IMR-90 (cell line): ENCODE results near the gene NAV2. TPM values are rescaled to one million over a fixed set of nuclear protein-coding genes. Genes with fewer than 3 reads are reported as not detected.

Source experiments
- ATAC-seq: fragments of 200-7000 bp; cut with Tn5 transposase; 2 replicates; pipeline ENCODE4 v1.9.1; 2020; ENCODE audit warnings: low read depth, mild to moderate bottlenecking, moderate library complexity
- BruUV-seq: library from RNA; stranded (reverse); fragments of 400-500 nt; replicated peaks from 2 replicates; lab custom pipeline; 2021; lab: Mats Ljungman, UMichigan
- CTCF ChIA-PET: fragments of 300-600 bp; formaldehyde crosslinking; extraction: SDS; loops from one replicate; lab custom pipeline; 2021; ENCODE audit warnings: antibody characterized with exemption; lab: Yijun Ruan, JAX
- POLR2A ChIA-PET: fragments of 300-600 bp; sonication (Branson Sonifier 250); formaldehyde crosslinking; loops from one replicate; lab custom pipeline; 2022; ENCODE audit warnings: antibody characterized with exemption; ENCODE audit not compliant: unreplicated experiment; lab: Charles Lee
- DNase-seq: peaks from one replicate; pipeline ENCODE4 v3.0.0; 2013
- H2AFZ ChIP-seq: replicated peaks from 2 replicates; pipeline ENCODE3; 2013; ENCODE audit warnings: low read length, mild to moderate bottlenecking; ENCODE audit not compliant: poor library complexity
- H2AK5ac ChIP-seq: 2 replicates; pipeline ENCODE4 v1.6.1; 2013; ENCODE audit warnings: low read depth, low read length, inconsistent platforms
- H2AK9ac ChIP-seq: replicated peaks from 2 replicates; pipeline ENCODE3; 2013; ENCODE audit warnings: mild to moderate bottlenecking, low read depth, low read length, moderate library complexity; ENCODE audit not compliant: poor library complexity
- H2BK120ac ChIP-seq: 2 replicates; pipeline ENCODE4 v1.6.1; 2013; ENCODE audit warnings: low read depth, low read length, inconsistent platforms
- H2BK15ac ChIP-seq: 3 replicates; pipeline ENCODE4 v1.6.1; 2013; ENCODE audit warnings: low read depth, low read length, inconsistent platforms
- H2BK20ac ChIP-seq: 2 replicates; pipeline ENCODE4 v1.6.1; 2013; ENCODE audit warnings: low read depth, mild to moderate bottlenecking, inconsistent platforms, low read length, moderate library complexity
- H2BK5ac ChIP-seq: 2 replicates; pipeline ENCODE4 v1.6.1; 2013; ENCODE audit warnings: mild to moderate bottlenecking, low read depth, low read length, inconsistent platforms; ENCODE audit not compliant: poor library complexity, severe bottlenecking
- H3K14ac ChIP-seq: replicated peaks from 2 replicates; pipeline ENCODE4 v1.6.1; 2013; ENCODE audit warnings: low read depth, low read length, inconsistent platforms
- H3K18ac ChIP-seq: 2 replicates; pipeline ENCODE4 v1.6.1; 2013; ENCODE audit warnings: low read depth, low read length, control low read depth
- H3K23ac ChIP-seq: 2 replicates; pipeline ENCODE4 v1.6.1; 2013; ENCODE audit warnings: low read depth, low read length, inconsistent platforms
- H3K27ac ChIP-seq: 2 replicates; pipeline ENCODE4 v1.5.1; 2013; ENCODE audit warnings: mild to moderate bottlenecking, control low read depth, low read length; ENCODE audit not compliant: insufficient read depth
- H3K27me3 ChIP-seq: 2 replicates; pipeline ENCODE4 v1.6.1; 2013; ENCODE audit warnings: low read length; ENCODE audit not compliant: control insufficient read depth, insufficient read depth
- H3K36me3 ChIP-seq: 2 replicates; pipeline ENCODE4 v1.6.1; 2013; ENCODE audit warnings: low read length, mixed read lengths; ENCODE audit not compliant: control insufficient read depth, insufficient read depth
- H3K4ac ChIP-seq: 2 replicates; pipeline ENCODE4 v1.6.1; 2013; ENCODE audit warnings: low read depth, low read length, inconsistent platforms
- H3K4me1 ChIP-seq: 2 replicates; pipeline ENCODE4 v1.6.1; 2013; ENCODE audit warnings: low read length, mixed read lengths; ENCODE audit not compliant: control insufficient read depth, insufficient read depth
- H3K4me2 ChIP-seq: 2 replicates; pipeline ENCODE4 v1.6.1; 2013; ENCODE audit warnings: low read depth, mild to moderate bottlenecking, control low read depth, low read length, moderate library complexity
- H3K4me3 ChIP-seq: 2 replicates; pipeline ENCODE4 v1.5.1; 2013; ENCODE audit warnings: low read depth, mild to moderate bottlenecking, control low read depth, low read length, moderate library complexity; ENCODE audit not compliant: insufficient read depth
- H3K56ac ChIP-seq: 2 replicates; pipeline ENCODE4 v1.6.1; 2013; ENCODE audit warnings: low read length, inconsistent platforms; ENCODE audit not compliant: insufficient read depth; ENCODE audit errors: extremely low read depth
- H3K79me1 ChIP-seq, 2 experiments: 2 replicates each; pipeline ENCODE4 v1.6.1; 2013; ENCODE audit warnings: low read length in 2 of 2, inconsistent platforms in 1 of 2, low read depth in 1 of 2
- H3K9ac ChIP-seq: 2 replicates; pipeline ENCODE4 v1.6.1; 2013; ENCODE audit warnings: low read depth, low read length, control low read depth
- H3K9me1 ChIP-seq: 2 replicates; pipeline ENCODE4 v1.6.1; 2013; ENCODE audit warnings: low read length, inconsistent platforms; ENCODE audit not compliant: insufficient read depth
- H3K9me3 ChIP-seq: 2 replicates; pipeline ENCODE4 v1.6.1; 2013; ENCODE audit warnings: low read length; ENCODE audit not compliant: control insufficient read depth, insufficient read depth
- H4K20me1 ChIP-seq: 2 replicates; pipeline ENCODE4 v1.6.1; 2013; ENCODE audit warnings: low read length, inconsistent platforms; ENCODE audit not compliant: insufficient read depth
- H4K5ac ChIP-seq: 2 replicates; pipeline ENCODE4 v1.6.1; 2013; ENCODE audit warnings: mild to moderate bottlenecking, low read depth, low read length, control low read depth
- H4K8ac ChIP-seq, 2 experiments: 2 replicates each; pipeline ENCODE4 v1.6.1; 2013; ENCODE audit warnings: low read depth in 2 of 2, low read length in 2 of 2, control low read depth in 1 of 2, inconsistent platforms in 1 of 2
- H4K91ac ChIP-seq: 2 replicates; pipeline ENCODE4 v1.6.1; 2013; ENCODE audit warnings: low read depth, low read length, inconsistent platforms; ENCODE audit not compliant: insufficient read depth
- BHLHE40 ChIP-seq: fragments of 150-350 bp; IDR thresholded peaks from 2 replicates; pipeline ENCODE4 v1.6.1; 2016; ENCODE audit warnings: mild to moderate bottlenecking, low read depth, low read length
- CEBPB ChIP-seq: IDR thresholded peaks from 2 replicates; pipeline ENCODE4 v1.6.1; 2012; ENCODE audit warnings: low read depth, low read length, improper control_type of control experiment
- CHD1 ChIP-seq: IDR thresholded peaks from 2 replicates; pipeline ENCODE4 v1.6.1; 2012; ENCODE audit warnings: low read depth, low read length, improper control_type of control experiment
- FOS ChIP-seq: fragments of 150-350 bp; IDR thresholded peaks from 2 replicates; pipeline ENCODE4 v1.6.1; 2016; ENCODE audit warnings: low read depth, low read length
- MAFK ChIP-seq: IDR thresholded peaks from 2 replicates; pipeline ENCODE4 v1.6.1; 2012; ENCODE audit warnings: low read depth, low read length, improper control_type of control experiment
- MAZ ChIP-seq: IDR thresholded peaks from 2 replicates; pipeline ENCODE4 v1.6.1; 2012; ENCODE audit warnings: low read depth, mild to moderate bottlenecking, low read length, improper control_type of control experiment, moderate library complexity, borderline replicate concordance
- MXI1 ChIP-seq: IDR thresholded peaks from 2 replicates; pipeline ENCODE4 v1.6.1; 2012; ENCODE audit warnings: low read depth, mild to moderate bottlenecking, low read length, moderate library complexity, borderline replicate concordance
- NFE2L2 ChIP-seq: fragments of 150-350 bp; IDR thresholded peaks from 2 replicates; pipeline ENCODE4 v1.6.1; 2016; ENCODE audit warnings: low read depth, mild to moderate bottlenecking, low read length
- POLR2A ChIP-seq: IDR thresholded peaks from 2 replicates; pipeline ENCODE4 v1.6.1; 2012; ENCODE audit warnings: mild to moderate bottlenecking, low read depth, low read length
- RAD21 ChIP-seq: IDR thresholded peaks from 2 replicates; pipeline ENCODE4 v1.6.1; 2012; ENCODE audit warnings: low read length, improper control_type of control experiment
- RCOR1 ChIP-seq: IDR thresholded peaks from 2 replicates; pipeline ENCODE4 v1.6.1; 2012; ENCODE audit warnings: mild to moderate bottlenecking, low read length, improper control_type of control experiment; ENCODE audit not compliant: insufficient replicate concordance
- RFX5 ChIP-seq: IDR thresholded peaks from 2 replicates; pipeline ENCODE4 v1.8.0; 2012; ENCODE audit warnings: low read depth, mild to moderate bottlenecking, low read length, moderate library complexity
- SMC3 ChIP-seq: fragments of 150-350 bp; IDR thresholded peaks from 2 replicates; pipeline ENCODE4 v1.6.1; 2016; ENCODE audit warnings: low read depth, mild to moderate bottlenecking, antibody characterized with exemption, low read length, moderate library complexity
- WGBS, 2 experiments: methylation state at CpG; one replicate each; pipeline versions ENCODE4 v1.1.5 to v1.1.7; 2013; ENCODE audit warnings: missing lambda C conversion rate in 2 of 2; ENCODE audit not compliant: insufficient read length in 1 of 2; ENCODE audit errors: extremely low coverage in 2 of 2; 5-methylcytosine and 5-hydroxymethylcytosine counted together
- dilution Hi-C: fragments of 300-500 bp; cut with HindIII; formaldehyde crosslinking; loops from one replicate; pipeline ENCODE4 v1.14.3; 2018; ENCODE audit warnings: low sequenced_read_pairs; ENCODE audit not compliant: unreplicated experiment
- in situ Hi-C: fragments of 300-500 bp; cut with MboI; formaldehyde crosslinking; loops from 3 replicates; pipeline ENCODE4 v1.14.3; 2019; ENCODE audit warnings: low sequenced_read_pairs, inconsistent platforms, mixed read lengths
- intact Hi-C: fragments of 100-400 bp; cut with micrococcal nuclease; formaldehyde crosslinking; loops from 2 replicates; pipeline ENCODE4 v1.10.0; 2022
- polyA plus RNA-seq, 3 experiments: library from polyadenylated mRNA; depleted of rRNA; stranded (reverse); fragments of >200 nt; gene quantifications; 2 replicates each; pipeline ENCODE4 v1.2.3, GENCODE V29; 2012; ENCODE audit warnings: low replicate concordance in 1 of 3
- total RNA-seq: library from RNA; depleted of rRNA; stranded (reverse); fragments of >200 nt; gene quantifications from 2 replicates; pipeline ENCODE4 v1.2.3, GENCODE V29; 2012
- TF ChIP-seq, protein P1 (sequence below): fragments of 150-350 bp; IDR thresholded peaks from 2 replicates; pipeline ENCODE4 v1.6.1; 2017; ENCODE audit warnings: mild to moderate bottlenecking, antibody characterized with exemption, low read length, low read depth
- TF ChIP-seq, protein P2 (sequence below): conservative IDR thresholded peaks from 2 replicates; pipeline ENCODE4 v1.5.1; 2012; ENCODE audit warnings: mild to moderate bottlenecking, low read depth, low read length, improper control_type of control experiment

NAV2 gene
- total and polyA plus RNA-seq, 2 of the 4 experiments (the other 2 are of a cell fraction): 4.5 to 12.6 TPM

DNA sequence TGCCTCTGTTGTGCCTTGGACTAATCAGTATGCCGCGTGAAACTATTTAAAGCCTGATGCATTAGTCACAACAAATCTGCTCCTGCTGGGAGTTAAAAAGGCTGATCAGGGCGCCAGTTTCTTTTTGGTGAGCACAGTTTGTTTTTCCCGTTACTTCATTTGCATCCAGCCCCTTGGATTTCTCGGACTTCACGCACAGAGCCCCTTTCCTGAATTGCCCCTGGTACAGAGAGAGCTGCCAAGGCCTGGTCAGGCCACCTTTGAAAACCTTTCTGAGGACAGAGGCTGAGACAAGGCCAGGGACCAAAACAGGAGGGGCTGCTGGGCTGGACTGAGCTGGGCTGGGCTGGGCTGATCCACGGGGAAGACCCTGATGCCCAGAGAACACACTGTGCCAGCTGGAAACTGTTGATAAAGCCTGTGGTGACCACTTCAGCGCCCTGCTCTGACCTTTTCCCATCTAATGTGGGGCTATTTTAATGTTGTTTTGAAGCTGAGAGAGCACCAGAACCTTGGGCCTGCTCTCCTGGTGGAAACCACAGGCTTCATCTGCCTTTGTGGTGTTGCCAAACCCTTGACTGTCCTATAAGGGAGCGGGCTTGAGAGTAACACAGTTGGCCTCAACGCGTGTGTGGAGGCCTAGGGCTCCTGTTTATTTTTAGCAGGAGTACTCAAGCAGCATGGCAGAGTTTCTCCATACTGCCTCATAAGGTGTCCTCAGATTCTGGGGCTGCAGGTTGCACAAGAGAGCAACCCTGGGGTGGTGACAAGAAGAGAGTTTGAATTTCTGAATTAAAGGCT lies 44.2 kb downstream of the NAV2 start:
- no peak for TF ChIP-seq MXI1
- TF ChIP-seq MAFK: no peak
- TF ChIP-seq FOS: no peak
- no peak for TF ChIP-seq CHD1
- no peak for TF ChIP-seq CEBPB
- TF ChIP-seq, protein P1, sequence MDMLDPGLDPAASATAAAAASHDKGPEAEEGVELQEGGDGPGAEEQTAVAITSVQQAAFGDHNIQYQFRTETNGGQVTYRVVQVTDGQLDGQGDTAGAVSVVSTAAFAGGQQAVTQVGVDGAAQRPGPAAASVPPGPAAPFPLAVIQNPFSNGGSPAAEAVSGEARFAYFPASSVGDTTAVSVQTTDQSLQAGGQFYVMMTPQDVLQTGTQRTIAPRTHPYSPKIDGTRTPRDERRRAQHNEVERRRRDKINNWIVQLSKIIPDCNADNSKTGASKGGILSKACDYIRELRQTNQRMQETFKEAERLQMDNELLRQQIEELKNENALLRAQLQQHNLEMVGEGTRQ: no peak
- no peak for TF ChIP-seq RFX5
- TF ChIP-seq RCOR1: no peak
- TF ChIP-seq POLR2A: no peak
- no peak for TF ChIP-seq RAD21
- TF ChIP-seq SMC3: no peak
- TF ChIP-seq, protein P2, sequence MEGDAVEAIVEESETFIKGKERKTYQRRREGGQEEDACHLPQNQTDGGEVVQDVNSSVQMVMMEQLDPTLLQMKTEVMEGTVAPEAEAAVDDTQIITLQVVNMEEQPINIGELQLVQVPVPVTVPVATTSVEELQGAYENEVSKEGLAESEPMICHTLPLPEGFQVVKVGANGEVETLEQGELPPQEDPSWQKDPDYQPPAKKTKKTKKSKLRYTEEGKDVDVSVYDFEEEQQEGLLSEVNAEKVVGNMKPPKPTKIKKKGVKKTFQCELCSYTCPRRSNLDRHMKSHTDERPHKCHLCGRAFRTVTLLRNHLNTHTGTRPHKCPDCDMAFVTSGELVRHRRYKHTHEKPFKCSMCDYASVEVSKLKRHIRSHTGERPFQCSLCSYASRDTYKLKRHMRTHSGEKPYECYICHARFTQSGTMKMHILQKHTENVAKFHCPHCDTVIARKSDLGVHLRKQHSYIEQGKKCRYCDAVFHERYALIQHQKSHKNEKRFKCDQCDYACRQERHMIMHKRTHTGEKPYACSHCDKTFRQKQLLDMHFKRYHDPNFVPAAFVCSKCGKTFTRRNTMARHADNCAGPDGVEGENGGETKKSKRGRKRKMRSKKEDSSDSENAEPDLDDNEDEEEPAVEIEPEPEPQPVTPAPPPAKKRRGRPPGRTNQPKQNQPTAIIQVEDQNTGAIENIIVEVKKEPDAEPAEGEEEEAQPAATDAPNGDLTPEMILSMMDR: no peak
- no peak for TF ChIP-seq NFE2L2
- TF ChIP-seq MAZ: no peak
- TF ChIP-seq BHLHE40: no peak
- ATAC-seq (0 out of 2 replicates have a peak, but pooled peaks have one; percentile 17), DNase-seq (no peak)
- no peaks in the 10 kb centered on the region for H3K27me3 ChIP-seq
- H3K4me3 ChIP-seq: no peak overlapping the region
- no peak overlapping the region for H4K91ac ChIP-seq
- CTCF ChIA-PET: interaction anchor here (1.1 kb wide), 1 partner anchor 11 kb away, joined by 3 read pairs; no protein-coding TSS in a partner anchor
- H3K4me2 ChIP-seq: no peak overlapping the region
- 88% methylated on average over 7 of the region's 11 CpGs; no CpG with 5 or more reads in 1 of the 2 experiments for WGBS, 2 experiments
- H3K4ac ChIP-seq: no peak overlapping the region
- H3K79me1 ChIP-seq: peaks cover 52 to 69% of the 10 kb centered on the region in 2 experiments
- no peak overlapping the region for H2AFZ ChIP-seq
- in situ Hi-C loops: loop anchor here (25.0 kb wide), 1 partner anchor 670 kb away; no protein-coding TSS in a partner anchor
- peaks cover 4% of the 10 kb centered on the region for H3K36me3 ChIP-seq
- H2BK20ac ChIP-seq: no peak overlapping the region
- H2AK5ac ChIP-seq: no peak overlapping the region
- peaks cover 80% of the 10 kb centered on the region for H4K20me1 ChIP-seq
- intact Hi-C loops: loop anchor here (10.0 kb wide), 1 partner anchor 378 kb away; no protein-coding TSS in a partner anchor
- H3K56ac ChIP-seq: no peak overlapping the region
- H3K27ac ChIP-seq: no peak overlapping the region
- H4K5ac ChIP-seq: no peak overlapping the region
- H3K9me3 ChIP-seq: no peaks in the 10 kb centered on the region
- H2BK15ac ChIP-seq: no peak overlapping the region
- no peak overlapping the region for H2AK9ac ChIP-seq
- BruUV-seq: no TSS peak
- H3K18ac ChIP-seq: no peak overlapping the region
- no peak overlapping the region; the same call in 1 of the 2 replicates for H3K23ac ChIP-seq
- H2BK120ac ChIP-seq: no peak overlapping the region
- H3K4me1 ChIP-seq: peaks cover 5% of the 10 kb centered on the region; the same call in 1 of the 2 replicates
- POLR2A ChIA-PET: no interaction called here
- peaks cover 10% of the 10 kb centered on the region; the same call in 1 of the 2 replicates for H3K9me1 ChIP-seq
- H2BK5ac ChIP-seq: no peak overlapping the region
- dilution Hi-C loops: no loop called here
- no peak overlapping the region for H3K9ac ChIP-seq
- H3K14ac ChIP-seq: no peak overlapping the region
- H4K8ac ChIP-seq: no peak overlapping the region
